ENCODE data around the gene ZNF536. TPM values are rescaled to one million over a fixed set of nuclear protein-coding genes. Genes with fewer than 3 reads are reported as not detected.

The ZNF536 gene
- total and polyA plus RNA-seq, 2 donors (not counting 1 experiment from before 2014, with no cell fraction given) = not detected

GRCh38 chr19:30516111-30516510, 143.9 kb downstream of the ZNF536 start:
- no peak overlapping the region for H3K4me3 ChIP-seq (ENCODE audit: control extremely low read depth in 1 of 5, extremely low read depth in 1 of 5, insufficient read depth in 1 of 5, low read depth in 2 of 5, low read length in 4 of 5)
- Mint-ChIP-seq H3K4me1 (no peaks in the 10 kb centered on the region), H3K9me3 (ENCODE audit: insufficient read depth) (no peaks in the 10 kb centered on the region), H3K27me3 (no peaks in the 10 kb centered on the region), H3K4me3 (no peak overlapping the region), H3K27ac (no peak overlapping the region)
- no peaks in the 10 kb centered on the region for H3K79me2 ChIP-seq (ENCODE audit: control insufficient read depth, insufficient read depth, low read length)
- TF ChIP-seq EZH2 (IDR thresholded peaks at IDR 0.05; ENCODE audit: borderline replicate concordance, insufficient read depth, low read depth, low read length, poor library complexity, severe bottlenecking) (no peak), CTCF (IDR thresholded peaks at IDR 0.05) (no peak)
- ChIA-PET POLR2A (no interaction called here), CTCF (no interaction called here)
- H4K20me1 ChIP-seq (ENCODE audit: control insufficient read depth, insufficient read depth, low read length, poor library complexity, severe bottlenecking) = no peaks in the 10 kb centered on the region
- H3K36me3 ChIP-seq (replicated peaks in 1 of 2; ENCODE audit: control extremely low read depth in 1 of 2, control insufficient read depth in 1 of 2, extremely low read depth in 1 of 2, insufficient read depth in 2 of 2, low read length in 1 of 2) = no peaks in the 10 kb centered on the region
- no peaks in the 10 kb centered on the region for H3K4me1 ChIP-seq (ENCODE audit: control insufficient read depth in 2 of 2, insufficient read depth in 2 of 2, low read length in 2 of 2)
- H2AFZ ChIP-seq (ENCODE audit: insufficient read depth, low read depth, low read length, poor library complexity, severe bottlenecking) = no peak overlapping the region
- no peak overlapping the region for H3K9ac ChIP-seq (ENCODE audit: low read length)
- H3K4me2 ChIP-seq (replicated peaks; ENCODE audit: low read depth, low read length, poor library complexity, severe bottlenecking) = no peak overlapping the region
- intact Hi-C loops (cut with micrococcal nuclease) = no loop called here
- no peak for ATAC-seq (ENCODE audit: low read depth)
- DNase-seq = no peak
- no peaks in the 10 kb centered on the region for H3K27me3 ChIP-seq (replicated peaks in 1 of 4; ENCODE audit: control extremely low read depth in 1 of 4, control insufficient read depth in 3 of 4, insufficient read depth in 4 of 4, low read length in 3 of 4)
- WGBS (ENCODE audit: insufficient coverage) = 93% methylated on average over 6 of the region's 6 CpGs
- H3K9me3 ChIP-seq (ENCODE audit: control extremely low read depth in 1 of 3, control insufficient read depth in 2 of 3, insufficient read depth in 1 of 3, low read length in 2 of 3) = peaks cover 0 to 19% (median 0%) of the 10 kb centered on the region in 3 donors
- H3K27ac ChIP-seq (ENCODE audit: low read length in 2 of 2) = no peak overlapping the region

- Histone ChIP-seq H2AFZ (ENCODE audit: insufficient read depth, low read depth, low read length, poor library complexity, severe bottlenecking) (no peak overlapping the region), H3K36me3 (replicated peaks in 1 of 2; ENCODE audit: control extremely low read depth in 1 of 2, control insufficient read depth in 1 of 2, extremely low read depth in 1 of 2, insufficient read depth in 2 of 2, low read length in 1 of 2) (no peaks in the 10 kb centered on the region), H4K20me1 (ENCODE audit: control insufficient read depth, insufficient read depth, low read length, poor library complexity, severe bottlenecking) (no peaks in the 10 kb centered on the region), H3K27ac (ENCODE audit: low read length in 2 of 2) (no peak overlapping the region), H3K4me3 (ENCODE audit: control extremely low read depth in 1 of 5, extremely low read depth in 1 of 5, insufficient read depth in 1 of 5, low read depth in 2 of 5, low read length in 4 of 5) (no peak overlapping the region), H3K79me2 (ENCODE audit: control insufficient read depth, insufficient read depth, low read length) (no peaks in the 10 kb centered on the region), H3K4me2 (replicated peaks; ENCODE audit: low read depth, low read length, poor library complexity, severe bottlenecking) (no peak overlapping the region), H3K9me3 (ENCODE audit: control extremely low read depth in 1 of 3, control insufficient read depth in 2 of 3, insufficient read depth in 1 of 3, low read length in 2 of 3) (peaks cover 0 to 19% (median 0%) of the 10 kb centered on the region in 3 donors), H3K27me3 (replicated peaks in 1 of 4; ENCODE audit: control extremely low read depth in 1 of 4, control insufficient read depth in 3 of 4, insufficient read depth in 4 of 4, low read length in 3 of 4) (no peaks in the 10 kb centered on the region), H3K4me1 (ENCODE audit: control insufficient read depth in 2 of 2, insufficient read depth in 2 of 2, low read length in 2 of 2) (no peaks in the 10 kb centered on the region), H3K9ac (ENCODE audit: low read length) (no peak overlapping the region)
- Mint-ChIP-seq H3K4me3 (no peak overlapping the region), H3K9me3 (ENCODE audit: insufficient read depth) (no peaks in the 10 kb centered on the region), H3K27ac (no peak overlapping the region), H3K27me3 (no peaks in the 10 kb centered on the region), H3K4me1 (no peaks in the 10 kb centered on the region)
- no peak for TF ChIP-seq EZH2 (IDR thresholded peaks at IDR 0.05; ENCODE audit: borderline replicate concordance, insufficient read depth, low read depth, low read length, poor library complexity, severe bottlenecking)
- CTCF ChIA-PET = no interaction called here
- WGBS (ENCODE audit: insufficient coverage) = 93% methylated on average over 17 of the region's 17 CpGs
- DNase-seq (no peak), ATAC-seq (ENCODE audit: low read depth) (no peak)
- POLR2A ChIA-PET = no interaction called here
- intact Hi-C loops (cut with micrococcal nuclease) = no loop called here
Observed at GRCh38 chr19:30516531-30516930, 144.3 kb downstream of the ZNF536 start.

Measured in B cell (primary cell).